ENCODE measurements around the gene ALKBH5. TPM values are rescaled to one million over a fixed set of nuclear protein-coding genes. Genes with fewer than 3 reads are reported as not detected.

The ALKBH5 gene
- total and polyA plus RNA-seq, 2 experiments from 2014 or later: 32.2 to 117 TPM

GRCh38 chr17:18167421-18167820 lies 16.2 kb upstream of the ALKBH5 start (continued):
- TF ChIP-seq, protein P1, sequence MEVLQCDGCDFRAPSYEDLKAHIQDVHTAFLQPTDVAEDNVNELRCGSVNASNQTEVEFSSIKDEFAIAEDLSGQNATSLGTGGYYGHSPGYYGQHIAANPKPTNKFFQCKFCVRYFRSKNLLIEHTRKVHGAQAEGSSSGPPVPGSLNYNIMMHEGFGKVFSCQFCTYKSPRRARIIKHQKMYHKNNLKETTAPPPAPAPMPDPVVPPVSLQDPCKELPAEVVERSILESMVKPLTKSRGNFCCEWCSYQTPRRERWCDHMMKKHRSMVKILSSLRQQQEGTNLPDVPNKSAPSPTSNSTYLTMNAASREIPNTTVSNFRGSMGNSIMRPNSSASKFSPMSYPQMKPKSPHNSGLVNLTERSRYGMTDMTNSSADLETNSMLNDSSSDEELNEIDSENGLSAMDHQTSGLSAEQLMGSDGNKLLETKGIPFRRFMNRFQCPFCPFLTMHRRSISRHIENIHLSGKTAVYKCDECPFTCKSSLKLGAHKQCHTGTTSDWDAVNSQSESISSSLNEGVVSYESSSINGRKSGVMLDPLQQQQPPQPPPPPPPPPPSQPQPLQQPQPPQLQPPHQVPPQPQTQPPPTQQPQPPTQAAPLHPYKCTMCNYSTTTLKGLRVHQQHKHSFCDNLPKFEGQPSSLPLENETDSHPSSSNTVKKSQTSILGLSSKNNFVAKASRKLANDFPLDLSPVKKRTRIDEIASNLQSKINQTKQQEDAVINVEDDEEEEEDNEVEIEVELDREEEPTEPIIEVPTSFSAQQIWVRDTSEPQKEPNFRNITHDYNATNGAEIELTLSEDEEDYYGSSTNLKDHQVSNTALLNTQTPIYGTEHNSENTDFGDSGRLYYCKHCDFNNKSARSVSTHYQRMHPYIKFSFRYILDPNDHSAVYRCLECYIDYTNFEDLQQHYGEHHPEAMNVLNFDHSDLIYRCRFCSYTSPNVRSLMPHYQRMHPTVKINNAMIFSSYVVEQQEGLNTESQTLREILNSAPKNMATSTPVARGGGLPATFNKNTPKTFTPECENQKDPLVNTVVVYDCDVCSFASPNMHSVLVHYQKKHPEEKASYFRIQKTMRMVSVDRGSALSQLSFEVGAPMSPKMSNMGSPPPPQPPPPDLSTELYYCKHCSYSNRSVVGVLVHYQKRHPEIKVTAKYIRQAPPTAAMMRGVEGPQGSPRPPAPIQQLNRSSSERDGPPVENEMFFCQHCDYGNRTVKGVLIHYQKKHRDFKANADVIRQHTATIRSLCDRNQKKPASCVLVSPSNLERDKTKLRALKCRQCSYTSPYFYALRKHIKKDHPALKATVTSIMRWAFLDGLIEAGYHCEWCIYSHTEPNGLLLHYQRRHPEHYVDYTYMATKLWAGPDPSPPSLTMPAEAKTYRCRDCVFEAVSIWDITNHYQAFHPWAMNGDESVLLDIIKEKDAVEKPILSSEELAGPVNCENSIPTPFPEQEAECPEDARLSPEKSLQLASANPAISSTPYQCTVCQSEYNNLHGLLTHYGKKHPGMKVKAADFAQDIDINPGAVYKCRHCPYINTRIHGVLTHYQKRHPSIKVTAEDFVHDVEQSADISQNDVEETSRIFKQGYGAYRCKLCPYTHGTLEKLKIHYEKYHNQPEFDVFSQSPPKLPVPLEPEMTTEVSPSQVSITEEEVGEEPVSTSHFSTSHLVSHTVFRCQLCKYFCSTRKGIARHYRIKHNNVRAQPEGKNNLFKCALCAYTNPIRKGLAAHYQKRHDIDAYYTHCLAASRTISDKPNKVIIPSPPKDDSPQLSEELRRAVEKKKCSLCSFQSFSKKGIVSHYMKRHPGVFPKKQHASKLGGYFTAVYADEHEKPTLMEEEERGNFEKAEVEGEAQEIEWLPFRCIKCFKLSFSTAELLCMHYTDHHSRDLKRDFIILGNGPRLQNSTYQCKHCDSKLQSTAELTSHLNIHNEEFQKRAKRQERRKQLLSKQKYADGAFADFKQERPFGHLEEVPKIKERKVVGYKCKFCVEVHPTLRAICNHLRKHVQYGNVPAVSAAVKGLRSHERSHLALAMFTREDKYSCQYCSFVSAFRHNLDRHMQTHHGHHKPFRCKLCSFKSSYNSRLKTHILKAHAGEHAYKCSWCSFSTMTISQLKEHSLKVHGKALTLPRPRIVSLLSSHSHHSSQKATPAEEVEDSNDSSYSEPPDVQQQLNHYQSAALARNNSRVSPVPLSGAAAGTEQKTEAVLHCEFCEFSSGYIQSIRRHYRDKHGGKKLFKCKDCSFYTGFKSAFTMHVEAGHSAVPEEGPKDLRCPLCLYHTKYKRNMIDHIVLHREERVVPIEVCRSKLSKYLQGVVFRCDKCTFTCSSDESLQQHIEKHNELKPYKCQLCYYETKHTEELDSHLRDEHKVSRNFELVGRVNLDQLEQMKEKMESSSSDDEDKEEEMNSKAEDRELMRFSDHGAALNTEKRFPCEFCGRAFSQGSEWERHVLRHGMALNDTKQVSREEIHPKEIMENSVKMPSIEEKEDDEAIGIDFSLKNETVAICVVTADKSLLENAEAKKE (CRISPR knock-in tag; IDR thresholded peaks at IDR 0.05): no peak

GRCh38 chr17:18172531-18173278 lies 10.9 kb upstream of the ALKBH5 start:
- H3K36me3 Mint-ChIP-seq (ENCODE audit: low read depth): no peaks in the 10 kb centered on the region; the same call in 2 of the 3 replicates
- no peaks in the 10 kb centered on the region for H3K27me3 ChIP-seq (ENCODE audit: insufficient read depth)
- no peaks in the 10 kb centered on the region for H3K9me2 ChIP-seq (ENCODE audit: insufficient read depth)
- H3F3A ChIP-seq (replicated peaks; ENCODE audit: low read depth): no peaks in the 10 kb centered on the region
- no peaks in the 10 kb centered on the region for H3K36me3 ChIP-seq (ENCODE audit: insufficient read depth)
- H3K27ac Mint-ChIP-seq: no peak overlapping the region
- no peaks in the 10 kb centered on the region for H4K20me1 ChIP-seq (replicated peaks; ENCODE audit: insufficient read depth)
- no peaks in the 10 kb centered on the region; the same call in 2 of the 3 replicates for H3K4me1 Mint-ChIP-seq
- H3K4me2 ChIP-seq: no peak overlapping the region
- peaks cover 4% of the 10 kb centered on the region for H3K27me3 Mint-ChIP-seq (ENCODE audit: insufficient read depth, low read depth, poor library complexity)
- no peak overlapping the region for H3K4me3 ChIP-seq
- H3K4me1 ChIP-seq (ENCODE audit: insufficient read depth): no peaks in the 10 kb centered on the region
- ATAC-seq: peak; percentile 32; the same call in 2 of the 3 replicates
- no peak for TF ChIP-seq STAT1 (IDR thresholded peaks at IDR 0.05; ENCODE audit: unreplicated experiment)
- TF ChIP-seq, protein P2, sequence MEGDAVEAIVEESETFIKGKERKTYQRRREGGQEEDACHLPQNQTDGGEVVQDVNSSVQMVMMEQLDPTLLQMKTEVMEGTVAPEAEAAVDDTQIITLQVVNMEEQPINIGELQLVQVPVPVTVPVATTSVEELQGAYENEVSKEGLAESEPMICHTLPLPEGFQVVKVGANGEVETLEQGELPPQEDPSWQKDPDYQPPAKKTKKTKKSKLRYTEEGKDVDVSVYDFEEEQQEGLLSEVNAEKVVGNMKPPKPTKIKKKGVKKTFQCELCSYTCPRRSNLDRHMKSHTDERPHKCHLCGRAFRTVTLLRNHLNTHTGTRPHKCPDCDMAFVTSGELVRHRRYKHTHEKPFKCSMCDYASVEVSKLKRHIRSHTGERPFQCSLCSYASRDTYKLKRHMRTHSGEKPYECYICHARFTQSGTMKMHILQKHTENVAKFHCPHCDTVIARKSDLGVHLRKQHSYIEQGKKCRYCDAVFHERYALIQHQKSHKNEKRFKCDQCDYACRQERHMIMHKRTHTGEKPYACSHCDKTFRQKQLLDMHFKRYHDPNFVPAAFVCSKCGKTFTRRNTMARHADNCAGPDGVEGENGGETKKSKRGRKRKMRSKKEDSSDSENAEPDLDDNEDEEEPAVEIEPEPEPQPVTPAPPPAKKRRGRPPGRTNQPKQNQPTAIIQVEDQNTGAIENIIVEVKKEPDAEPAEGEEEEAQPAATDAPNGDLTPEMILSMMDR (conservative IDR thresholded peaks at IDR 0.05; ENCODE audit: low read depth in 2 of 2): no peak
- TF ChIP-seq POLR2AphosphoS5 (IDR thresholded peaks at IDR 0.05; ENCODE audit: low read depth): no peak
- no peak for TF ChIP-seq EZH2phosphoT487 (IDR thresholded peaks at IDR 0.05; ENCODE audit: unreplicated experiment)
- no peak for TF ChIP-seq NANOG (IDR thresholded peaks at IDR 0.05; ENCODE audit: borderline replicate concordance)
- H2AFZ ChIP-seq: no peak overlapping the region
- no peak overlapping the region for H3K4me3 Mint-ChIP-seq
- DNase-seq (ENCODE audit: low spot score): peak; percentile 34
- H3K9me3 Mint-ChIP-seq: no peaks in the 10 kb centered on the region; the same call in 2 of the 3 replicates
- H3K79me2 ChIP-seq (replicated peaks; ENCODE audit: insufficient read depth): no peaks in the 10 kb centered on the region
- H3K27ac ChIP-seq (ENCODE audit: low read depth): no peak overlapping the region

Data from GM23338 (cell line).